Upper lobe of right lung (tissue), 1 donor: ENCODE results near the gene CLPTM1. TPM values are rescaled to one million over a fixed set of nuclear protein-coding genes. Genes with fewer than 3 reads are reported as not detected.
A peak's percentile ranks its signal among the peaks of the same experiment; 100 is the strongest.

ENCODE experiments used
- ATAC-seq: fragments of 200-7000 bp; cut with Tn5 transposase; one replicate; pipeline ENCODE4 v1.9.1; 2020; ENCODE audit warnings: mild to moderate bottlenecking, moderate library complexity
- DNase-seq: peaks from one replicate; pipeline ENCODE4 v3.0.0-alpha.2; 2020
- H3K27ac ChIP-seq: fragments of 200-600 bp; one replicate; pipeline ENCODE4 v1.8.0; 2022
- H3K27me3 ChIP-seq: fragments of 200-600 bp; one replicate; pipeline ENCODE4 v1.8.0; 2022; ENCODE audit warnings: mild to moderate bottlenecking
- H3K36me3 ChIP-seq: fragments of 200-600 bp; one replicate; pipeline ENCODE4 v1.8.0; 2022
- H3K4me1 ChIP-seq: fragments of 200-600 bp; one replicate; pipeline ENCODE4 v1.8.0; 2022
- H3K4me3 ChIP-seq: fragments of 200-600 bp; one replicate; pipeline ENCODE4 v1.8.0; 2022; ENCODE audit warnings: mild to moderate bottlenecking
- H3K9me3 ChIP-seq: fragments of 200-600 bp; one replicate; pipeline ENCODE4 v1.8.0; 2022
- CTCF ChIP-seq: fragments of 200-600 bp; IDR thresholded peaks from one replicate; pipeline ENCODE4 v1.8.0; 2022; ENCODE audit warnings: antibody characterized with exemption
- intact Hi-C: fragments of 100-400 bp; cut with DNase I; formaldehyde crosslinking; loops from one replicate; pipeline ENCODE4 v1.11.0; 2022
- total RNA-seq: library from RNA; stranded (reverse); fragmentation: NEBNext Ultra II Directional; extraction: Animal tissue kit (Norgen Biotek cat#: 25700); gene quantifications from one replicate; pipeline ENCODE4 v1.2.1, GENCODE V29; 2021
- donor health status: DM: no; HTN: yes; CAD: no; lungs with severe emphysema.

Gene CLPTM1
- total RNA-seq, 1 donor from 2014 or later: 103 TPM

DNA sequence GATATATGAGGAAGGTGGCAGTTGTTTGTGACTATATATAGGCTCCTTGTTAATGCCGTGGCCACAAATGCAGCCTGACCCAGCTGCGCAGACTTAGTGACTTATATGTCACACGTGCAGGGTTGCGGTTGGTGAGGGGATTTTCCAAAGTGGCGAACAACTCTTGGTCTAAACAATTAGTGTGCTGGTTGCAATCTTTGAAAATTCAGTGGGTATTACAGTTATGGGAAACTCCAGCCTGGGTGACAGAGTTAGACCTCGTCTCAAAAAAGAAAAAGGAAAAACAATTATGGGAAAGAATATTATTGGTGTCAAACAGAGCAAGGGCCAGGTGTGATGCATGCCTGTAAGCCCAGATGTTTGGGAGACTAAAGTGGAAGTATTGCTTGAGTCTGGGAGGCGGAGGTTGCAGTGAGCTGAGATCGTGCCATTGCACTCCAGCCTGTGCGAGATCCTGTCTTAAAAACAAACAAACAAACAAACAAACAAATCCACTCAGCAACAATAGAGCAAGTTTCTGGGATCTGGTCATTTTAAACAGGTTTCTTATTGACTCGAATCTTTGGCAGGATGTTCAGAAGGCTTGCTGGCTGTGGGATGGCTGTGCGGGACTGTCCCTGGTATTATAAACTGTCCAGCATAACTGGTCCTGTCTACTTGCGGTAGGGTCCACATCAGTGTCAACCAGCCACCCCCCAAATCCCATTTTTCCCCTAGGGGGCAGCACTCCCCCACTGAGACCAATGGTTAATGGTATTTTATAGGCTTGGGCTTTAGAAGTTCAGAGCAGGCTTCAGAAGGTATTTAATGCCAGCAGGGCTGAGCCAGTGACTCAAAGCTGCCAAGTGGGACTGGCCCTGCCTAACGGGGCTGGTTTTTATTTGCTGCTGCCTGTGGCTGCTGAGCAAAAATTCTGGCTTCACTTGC, 61.5 kb downstream of the CLPTM1 start:
- peak; percentile 60 for TF ChIP-seq CTCF
- ATAC-seq (peak; percentile 92), DNase-seq (no peak)
- Histone ChIP-seq H3K4me3 (no peak overlapping the region), H3K9me3 (no peaks in the 10 kb centered on the region), H3K27me3 (no peaks in the 10 kb centered on the region), H3K27ac (no peak overlapping the region), H3K4me1 (no peaks in the 10 kb centered on the region), H3K36me3 (peaks cover 23% of the 10 kb centered on the region)
- intact Hi-C loops: no loop called here

DNA sequence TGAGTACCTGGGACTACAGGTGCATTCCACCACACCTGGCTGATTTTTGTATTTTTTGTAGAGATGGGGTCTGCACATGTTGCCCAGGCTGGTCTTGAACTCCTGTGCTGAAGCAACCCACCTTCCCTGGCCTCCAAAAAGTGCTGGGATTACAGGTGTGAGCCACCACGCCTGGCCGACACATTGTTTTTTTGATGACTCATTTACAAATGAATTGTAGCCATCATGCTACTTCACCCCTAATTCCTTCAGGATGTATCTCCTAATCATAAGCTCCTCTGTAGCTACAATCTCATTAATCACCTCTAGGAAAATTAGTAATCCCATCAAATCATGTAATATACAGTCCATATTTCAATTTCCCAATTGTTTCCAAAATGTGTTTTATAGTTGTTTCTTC, 64.0 kb downstream of the CLPTM1 start:
- intact Hi-C loops: no loop called here
- Histone ChIP-seq H3K9me3 (no peaks in the 10 kb centered on the region), H3K27ac (no peak overlapping the region)

GRCh38 chr19:45020071-45020470, 64.9 kb downstream of the CLPTM1 start:
- ATAC-seq (no peak), DNase-seq (no peak)
- peaks cover 14% of the 10 kb centered on the region for H3K36me3 ChIP-seq
- intact Hi-C loops: no loop called here
- TF ChIP-seq CTCF: no peak
- no peaks in the 10 kb centered on the region for H3K27me3 ChIP-seq
- no peak overlapping the region for H3K4me3 ChIP-seq
- no peak overlapping the region for H3K27ac ChIP-seq
- no peaks in the 10 kb centered on the region for H3K4me1 ChIP-seq
- H3K9me3 ChIP-seq: no peaks in the 10 kb centered on the region

More for the DNA sequence above, 64.0 kb downstream of the CLPTM1 start:
- no peak for ATAC-seq
- TF ChIP-seq CTCF: no peak
- Histone ChIP-seq H3K36me3 (peaks cover 18% of the 10 kb centered on the region), H3K4me3 (no peak overlapping the region), H3K4me1 (no peaks in the 10 kb centered on the region), H3K27me3 (no peaks in the 10 kb centered on the region)
- no peak for DNase-seq

DNA sequence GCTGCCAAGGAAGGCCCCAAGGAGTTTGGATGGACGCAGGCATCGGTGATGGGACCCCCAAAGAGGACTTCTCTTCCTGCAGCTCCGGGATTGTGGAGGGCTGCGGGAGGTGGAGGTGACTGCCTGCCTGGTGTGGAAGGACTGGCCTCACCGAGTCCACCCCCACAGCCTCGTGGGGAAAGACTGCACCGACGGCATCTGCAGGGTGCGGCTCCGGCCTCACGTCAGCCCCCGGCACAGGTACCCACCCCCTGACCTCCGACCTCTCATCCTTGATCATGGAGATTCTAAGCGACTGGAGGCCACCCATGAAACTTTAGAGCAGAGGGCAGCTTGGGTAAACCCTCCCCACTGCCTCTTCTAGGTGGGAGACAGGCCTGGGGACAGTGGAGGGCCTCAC, 66.8 kb downstream of the CLPTM1 start:
- Histone ChIP-seq H3K4me1 (no peaks in the 10 kb centered on the region), H3K27ac (no peak overlapping the region), H3K4me3 (no peak overlapping the region), H3K27me3 (no peaks in the 10 kb centered on the region), H3K9me3 (no peaks in the 10 kb centered on the region), H3K36me3 (peaks cover 9% of the 10 kb centered on the region)
- intact Hi-C loops: no loop called here
- no peak for TF ChIP-seq CTCF
- DNase-seq (no peak), ATAC-seq (no peak)

GRCh38 chr19:45023048-45023447, 67.9 kb downstream of the CLPTM1 start:
- Histone ChIP-seq H3K9me3 (no peaks in the 10 kb centered on the region), H3K4me3 (no peak overlapping the region), H3K36me3 (peaks cover 19% of the 10 kb centered on the region), H3K4me1 (no peaks in the 10 kb centered on the region), H3K27me3 (no peaks in the 10 kb centered on the region), H3K27ac (no peak overlapping the region)
- no peak for TF ChIP-seq CTCF
- DNase-seq (no peak), ATAC-seq (no peak)
- intact Hi-C loops: no loop called here
